ENCODE data around the gene RGL3.
"Not testable (repeated sequence)": the region's sequence is repeated elsewhere in the genome, so short reads cannot be mapped to it uniquely, and the experiment has no call there.

RGL3 gene

GRCh38 chr19:11356676-11357550 is 62.2 kb downstream of the RGL3 start:
- DNase-seq: peak; percentile 11

DNA sequence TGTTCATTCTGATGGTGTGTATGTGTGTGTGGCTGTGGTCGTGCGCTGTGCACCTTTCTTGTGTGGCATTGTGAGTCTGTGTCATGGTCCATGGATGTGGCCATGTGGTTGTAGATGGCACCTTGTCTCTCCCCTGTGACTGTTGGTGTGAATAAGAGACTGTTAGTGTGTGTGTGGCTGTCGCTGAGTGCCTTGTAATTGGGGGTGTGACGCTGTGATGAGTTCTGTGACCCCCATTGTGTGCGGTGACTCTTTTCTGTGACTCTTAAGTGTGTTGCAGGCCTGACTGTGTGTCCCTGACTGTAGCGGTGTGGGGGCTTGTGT is 63.1 kb downstream of the RGL3 start:
- no peak for DNase-seq

- peak; percentile 84 for DNase-seq
These were observed 63.7 kb downstream of the RGL3 start, which contains the start of gene PLPPR2 for GRCh38 chr19:11355160-11356073. Gene PLPPR2, plus strand, starts transcription at chr19:11355432. Its CDS starts 2,242 bp downstream, at chr19:11357674.

DNA sequence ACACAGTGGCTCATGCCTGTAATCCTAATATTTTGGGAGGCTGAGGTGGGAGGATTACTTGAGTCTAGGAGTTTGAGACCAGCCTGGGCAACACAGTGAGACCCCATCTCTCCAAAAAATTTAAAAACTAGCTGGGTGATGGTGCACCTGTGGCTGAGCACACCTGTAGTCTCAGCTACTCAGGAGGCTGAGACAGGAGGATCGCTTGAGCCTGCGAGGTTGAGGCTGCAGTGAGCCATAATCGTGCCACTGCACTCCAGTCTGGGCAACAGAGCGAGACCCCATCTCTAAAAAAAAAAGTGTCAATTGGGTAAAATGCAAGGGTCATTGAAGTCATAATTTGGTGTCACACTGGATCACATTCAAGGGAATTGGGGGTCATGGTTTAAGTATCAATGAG is 65.0 kb downstream of the RGL3 start:
- DNase-seq: not testable (repeated sequence)

- DNase-seq: no peak
These were observed 69.9 kb downstream of the RGL3 start for GRCh38 chr19:11349171-11349570.

- no peak for DNase-seq
These were observed 71.5 kb downstream of the RGL3 start for GRCh38 chr19:11347546-11348039.

DNA sequence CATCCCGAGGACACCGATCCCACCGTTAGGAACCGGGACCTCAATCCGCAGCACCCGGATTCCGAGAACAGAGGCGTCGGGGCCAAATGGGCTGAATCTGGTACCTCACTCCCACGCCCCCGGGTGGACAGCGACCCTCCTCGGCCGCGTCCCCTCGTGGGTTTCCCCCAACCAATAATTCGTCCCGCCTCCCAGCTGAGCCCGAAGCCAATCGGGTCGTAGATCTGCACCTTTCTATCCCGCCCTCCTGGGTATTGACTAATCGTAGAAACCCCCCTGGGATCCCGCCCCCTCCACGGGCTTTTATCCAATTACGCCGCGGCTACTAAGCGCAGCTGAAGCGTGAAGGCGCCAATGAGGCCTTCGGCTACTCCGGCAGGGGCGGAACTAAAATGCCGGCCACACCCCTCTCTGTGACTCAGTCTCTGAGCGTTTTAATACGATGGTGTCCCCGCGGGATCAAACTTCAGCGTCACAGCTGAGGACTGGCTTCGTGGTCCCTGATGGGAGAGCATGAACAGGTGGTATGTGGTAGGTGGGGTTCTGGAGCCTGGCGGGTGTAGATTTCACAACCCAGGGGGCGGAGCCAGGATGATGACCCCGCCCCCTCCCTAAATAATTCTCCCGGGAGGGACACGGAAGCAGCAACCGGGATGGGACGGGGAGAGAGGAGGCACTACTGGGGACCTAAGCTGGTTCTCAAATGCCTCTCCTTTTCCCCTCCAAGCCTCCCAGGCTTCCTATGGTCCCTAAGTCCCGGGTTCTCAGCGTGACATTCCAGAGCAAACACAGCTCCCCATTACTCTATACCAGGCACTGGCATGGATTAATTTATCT is 72.8 kb downstream of the RGL3 start, which contains the start of the genes CCDC159 and TMEM205:
Gene CCDC159, plus strand, starts transcription at position 416 of the 837 bp plus-strand sequence. Its CDS starts 88 bp downstream, at position 504.
Gene TMEM205, minus strand, starts transcription at position 165 of the 837 bp plus-strand sequence. CDS start 649 bp downstream, outside the sequence.
- peak; percentile 99 for DNase-seq

GRCh38 chr19:11345122-11345803 is 73.9 kb downstream of the RGL3 start:
- DNase-seq: no peak
